ENCODE data around the gene POLG2.

DNA sequence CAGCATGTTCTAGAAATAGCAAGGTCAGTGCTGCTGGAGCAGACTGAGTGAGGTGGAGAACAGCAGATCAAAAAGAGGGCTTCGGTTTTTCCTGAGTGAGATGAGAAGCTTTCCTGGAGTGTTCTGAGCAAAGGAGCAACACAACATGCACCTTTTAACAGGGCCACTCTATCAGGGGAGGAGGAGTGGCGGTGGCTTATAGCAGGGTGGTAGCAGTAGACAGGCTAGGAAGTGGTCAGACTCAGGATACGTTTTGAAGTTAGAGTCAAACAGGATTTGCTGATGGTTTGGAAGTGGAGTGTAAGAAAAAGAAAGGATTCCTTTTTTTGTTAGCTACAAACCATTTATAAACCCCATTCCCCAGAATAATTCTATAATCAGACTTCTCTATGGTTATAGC is 12.5 kb downstream of the POLG2 start:
- TF ChIP-seq, protein P1, sequence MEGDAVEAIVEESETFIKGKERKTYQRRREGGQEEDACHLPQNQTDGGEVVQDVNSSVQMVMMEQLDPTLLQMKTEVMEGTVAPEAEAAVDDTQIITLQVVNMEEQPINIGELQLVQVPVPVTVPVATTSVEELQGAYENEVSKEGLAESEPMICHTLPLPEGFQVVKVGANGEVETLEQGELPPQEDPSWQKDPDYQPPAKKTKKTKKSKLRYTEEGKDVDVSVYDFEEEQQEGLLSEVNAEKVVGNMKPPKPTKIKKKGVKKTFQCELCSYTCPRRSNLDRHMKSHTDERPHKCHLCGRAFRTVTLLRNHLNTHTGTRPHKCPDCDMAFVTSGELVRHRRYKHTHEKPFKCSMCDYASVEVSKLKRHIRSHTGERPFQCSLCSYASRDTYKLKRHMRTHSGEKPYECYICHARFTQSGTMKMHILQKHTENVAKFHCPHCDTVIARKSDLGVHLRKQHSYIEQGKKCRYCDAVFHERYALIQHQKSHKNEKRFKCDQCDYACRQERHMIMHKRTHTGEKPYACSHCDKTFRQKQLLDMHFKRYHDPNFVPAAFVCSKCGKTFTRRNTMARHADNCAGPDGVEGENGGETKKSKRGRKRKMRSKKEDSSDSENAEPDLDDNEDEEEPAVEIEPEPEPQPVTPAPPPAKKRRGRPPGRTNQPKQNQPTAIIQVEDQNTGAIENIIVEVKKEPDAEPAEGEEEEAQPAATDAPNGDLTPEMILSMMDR (IDR thresholded peaks at IDR 0.05): no peak
- TF ChIP-seq POLR2A (IDR thresholded peaks at IDR 0.05): no peak

Measured in tibial nerve (tissue), 3 donors.